ENCODE data around the gene NMNAT2. TPM values are rescaled to one million over a fixed set of nuclear protein-coding genes. Genes with fewer than 3 reads are reported as not detected.

Gene NMNAT2
- total RNA-seq, 1 experiment from 2014 or later = 0.17 TPM

DNA sequence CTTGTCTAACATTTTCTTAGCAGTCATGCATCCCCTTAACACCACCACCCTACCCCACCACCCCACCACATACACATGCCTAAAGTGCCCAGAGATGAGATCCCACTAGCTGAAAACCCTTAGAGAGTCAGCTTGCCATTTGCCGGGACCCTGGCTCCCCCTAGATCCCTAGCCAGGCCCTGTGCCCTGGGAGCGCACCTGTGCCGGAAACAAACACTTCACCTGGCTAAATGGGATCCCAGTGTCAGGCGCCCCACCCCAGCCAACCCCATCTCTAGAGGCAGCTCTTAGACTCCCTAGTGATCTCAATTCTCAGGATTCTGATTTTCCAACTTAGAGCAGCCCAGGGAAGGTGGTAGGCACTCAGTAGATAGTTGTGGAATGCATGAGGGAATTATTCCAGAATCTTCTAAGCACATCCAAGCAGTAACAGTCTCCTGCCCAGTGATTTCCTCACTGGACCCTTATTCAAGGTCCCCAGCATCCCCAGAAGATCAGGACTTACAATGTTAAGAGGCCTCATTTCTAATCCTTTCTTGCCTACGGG lies 126.9 kb downstream of the NMNAT2 start:
- BruUV-seq (replicated peaks) = no TSS peak
- TF ChIP-seq, protein P1, sequence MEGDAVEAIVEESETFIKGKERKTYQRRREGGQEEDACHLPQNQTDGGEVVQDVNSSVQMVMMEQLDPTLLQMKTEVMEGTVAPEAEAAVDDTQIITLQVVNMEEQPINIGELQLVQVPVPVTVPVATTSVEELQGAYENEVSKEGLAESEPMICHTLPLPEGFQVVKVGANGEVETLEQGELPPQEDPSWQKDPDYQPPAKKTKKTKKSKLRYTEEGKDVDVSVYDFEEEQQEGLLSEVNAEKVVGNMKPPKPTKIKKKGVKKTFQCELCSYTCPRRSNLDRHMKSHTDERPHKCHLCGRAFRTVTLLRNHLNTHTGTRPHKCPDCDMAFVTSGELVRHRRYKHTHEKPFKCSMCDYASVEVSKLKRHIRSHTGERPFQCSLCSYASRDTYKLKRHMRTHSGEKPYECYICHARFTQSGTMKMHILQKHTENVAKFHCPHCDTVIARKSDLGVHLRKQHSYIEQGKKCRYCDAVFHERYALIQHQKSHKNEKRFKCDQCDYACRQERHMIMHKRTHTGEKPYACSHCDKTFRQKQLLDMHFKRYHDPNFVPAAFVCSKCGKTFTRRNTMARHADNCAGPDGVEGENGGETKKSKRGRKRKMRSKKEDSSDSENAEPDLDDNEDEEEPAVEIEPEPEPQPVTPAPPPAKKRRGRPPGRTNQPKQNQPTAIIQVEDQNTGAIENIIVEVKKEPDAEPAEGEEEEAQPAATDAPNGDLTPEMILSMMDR (conservative IDR thresholded peaks at IDR 0.05; ENCODE audit: low read depth, low read length) = no peak
- TF ChIP-seq EZH2 (IDR thresholded peaks at IDR 0.05; ENCODE audit: borderline replicate concordance, low read depth, low read length, poor library complexity, severe bottlenecking) = no peak
- intact Hi-C loops (cut with micrococcal nuclease; ENCODE audit: unreplicated experiment) = no loop called here
- no peak for DNase-seq (ENCODE audit: low spot score)
- Histone ChIP-seq H3K27me3 (replicated peaks; ENCODE audit: insufficient read depth, low read depth, low read length, poor library complexity) (no peaks in the 10 kb centered on the region), H3K27ac (ENCODE audit: low read depth, low read length, poor library complexity, severe bottlenecking) (no peak overlapping the region), H3K36me3 (ENCODE audit: insufficient read depth, low read length, poor library complexity, severe bottlenecking) (no peaks in the 10 kb centered on the region), H3K9me3 (ENCODE audit: low read depth, low read length, poor library complexity, severe bottlenecking) (no peaks in the 10 kb centered on the region), H3K4me1 (ENCODE audit: insufficient read depth, low read length, poor library complexity, severe bottlenecking) (no peaks in the 10 kb centered on the region), H3K4me3 (ENCODE audit: low read depth, low read length, poor library complexity, severe bottlenecking) (no peak overlapping the region)
- POLR2A ChIA-PET (ENCODE audit: low non-redundant PET) = interaction anchor here (0.6 kb wide), 1 partner anchor 28 kb away, joined by 3 read pairs; no protein-coding TSS in a partner anchor
- CTCF ChIA-PET = no interaction called here

DNA sequence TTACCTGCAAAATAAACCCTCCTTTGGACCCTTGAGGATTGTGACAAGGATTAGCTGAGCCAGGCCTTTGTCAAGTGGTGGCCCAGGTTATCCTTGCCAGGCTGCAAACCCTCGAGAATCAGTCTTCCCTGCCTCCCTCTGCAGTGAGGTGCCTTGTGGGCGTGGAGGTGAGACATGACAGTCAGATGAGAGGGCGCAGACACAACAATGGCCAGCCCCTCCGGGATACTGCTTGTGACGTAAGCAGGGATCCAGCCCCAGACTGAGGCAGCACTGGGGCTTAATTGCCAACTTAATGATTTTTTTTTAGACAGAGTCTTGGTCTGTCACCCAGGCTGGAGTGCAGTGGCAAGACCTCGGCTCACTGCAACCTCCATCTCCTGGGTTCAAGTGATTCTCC lies 127.6 kb downstream of the NMNAT2 start:
- CTCF ChIA-PET = no interaction called here
- no peaks in the 10 kb centered on the region for H3K4me1 ChIP-seq (ENCODE audit: insufficient read depth, low read length, poor library complexity, severe bottlenecking)
- DNase-seq (ENCODE audit: low spot score) = no peak
- H3K4me3 ChIP-seq (ENCODE audit: low read depth, low read length, poor library complexity, severe bottlenecking) = no peak overlapping the region
- no peaks in the 10 kb centered on the region for H3K27me3 ChIP-seq (replicated peaks; ENCODE audit: insufficient read depth, low read depth, low read length, poor library complexity)
- H3K27ac ChIP-seq (ENCODE audit: low read depth, low read length, poor library complexity, severe bottlenecking) = no peak overlapping the region
- no TSS peak for BruUV-seq (replicated peaks)
- intact Hi-C loops (cut with micrococcal nuclease; ENCODE audit: unreplicated experiment) = no loop called here
- POLR2A ChIA-PET (ENCODE audit: low non-redundant PET) = no interaction called here
- TF ChIP-seq EZH2 (IDR thresholded peaks at IDR 0.05; ENCODE audit: borderline replicate concordance, low read depth, low read length, poor library complexity, severe bottlenecking) = no peak
- TF ChIP-seq, protein P1 (conservative IDR thresholded peaks at IDR 0.05; ENCODE audit: low read depth, low read length) = no peak
- no peaks in the 10 kb centered on the region for H3K36me3 ChIP-seq (ENCODE audit: insufficient read depth, low read length, poor library complexity, severe bottlenecking)
- H3K9me3 ChIP-seq (ENCODE audit: low read depth, low read length, poor library complexity, severe bottlenecking) = no peaks in the 10 kb centered on the region

DNA sequence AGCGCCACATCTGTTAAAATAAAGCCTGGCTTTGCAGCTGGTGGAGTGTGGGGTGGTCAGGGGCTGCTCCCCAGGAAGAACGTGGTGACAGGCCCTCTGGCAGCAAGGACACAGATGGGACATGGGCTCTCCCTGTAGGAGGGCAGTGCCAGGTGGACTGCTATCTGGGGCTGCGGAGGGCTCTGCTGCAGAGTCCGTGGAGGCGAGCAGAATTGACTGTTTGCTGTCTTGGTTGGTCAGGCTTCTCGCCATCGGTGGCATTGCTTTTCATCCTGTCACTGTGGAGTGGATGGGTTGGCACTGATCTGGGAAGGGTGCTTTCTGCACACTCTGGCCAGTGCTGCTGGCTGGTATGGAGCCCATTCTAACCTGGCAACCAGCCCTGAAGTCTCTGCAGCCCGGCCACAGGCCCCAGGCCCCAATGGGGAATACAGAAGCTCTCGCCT lies 129.1 kb downstream of the NMNAT2 start:
- Histone ChIP-seq H3K4me1 (ENCODE audit: insufficient read depth, low read length, poor library complexity, severe bottlenecking) (no peaks in the 10 kb centered on the region), H3K27ac (ENCODE audit: low read depth, low read length, poor library complexity, severe bottlenecking) (no peak overlapping the region), H3K36me3 (ENCODE audit: insufficient read depth, low read length, poor library complexity, severe bottlenecking) (no peaks in the 10 kb centered on the region), H3K9me3 (ENCODE audit: low read depth, low read length, poor library complexity, severe bottlenecking) (no peaks in the 10 kb centered on the region), H3K4me3 (ENCODE audit: low read depth, low read length, poor library complexity, severe bottlenecking) (no peak overlapping the region), H3K27me3 (replicated peaks; ENCODE audit: insufficient read depth, low read depth, low read length, poor library complexity) (no peaks in the 10 kb centered on the region)
- intact Hi-C loops (cut with micrococcal nuclease; ENCODE audit: unreplicated experiment) = loop anchor here (10.0 kb wide), 1 partner anchor 336 kb away; no protein-coding TSS in a partner anchor
- TF ChIP-seq, protein P1 (conservative IDR thresholded peaks at IDR 0.05; ENCODE audit: low read depth, low read length) = no peak
- no peak for TF ChIP-seq EZH2 (IDR thresholded peaks at IDR 0.05; ENCODE audit: borderline replicate concordance, low read depth, low read length, poor library complexity, severe bottlenecking)
- no peak for DNase-seq (ENCODE audit: low spot score)
- no TSS peak for BruUV-seq (replicated peaks)
- POLR2A ChIA-PET (ENCODE audit: low non-redundant PET) = no interaction called here
- CTCF ChIA-PET = no interaction called here
